HG02973 (cell line): Measurements from ENCODE around the gene SORBS1.

Experiments
- ATAC-seq: cut with Tn5 transposase; IDR thresholded peaks from one replicate; pipeline ENCODE4 v1.9.1; 2021; ENCODE audit warnings: moderate library complexity; ENCODE audit not compliant: unreplicated experiment

The SORBS1 gene

DNA sequence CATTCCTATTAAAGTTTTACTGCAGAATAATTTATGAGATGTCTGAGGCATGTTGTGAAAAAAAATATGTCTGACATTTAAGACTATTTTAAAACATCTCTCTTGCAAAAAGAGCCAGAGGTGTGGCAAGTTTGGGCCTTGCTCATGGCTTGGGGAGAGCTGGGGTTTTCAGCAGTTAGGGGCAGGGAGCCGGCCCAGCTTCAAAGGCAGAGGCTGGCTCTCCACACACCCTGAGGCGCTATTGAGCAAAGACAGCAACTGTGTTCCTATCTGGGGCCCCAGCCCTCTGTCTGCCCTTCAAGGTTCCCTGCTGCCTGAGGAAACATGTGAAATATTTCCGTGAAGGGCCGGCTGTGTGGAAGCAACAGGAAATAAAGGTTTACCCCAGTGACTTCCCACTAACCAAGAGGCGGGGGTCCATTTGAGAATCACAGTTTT lies 94.0 kb downstream of the SORBS1 start:
- no peak for ATAC-seq

DNA sequence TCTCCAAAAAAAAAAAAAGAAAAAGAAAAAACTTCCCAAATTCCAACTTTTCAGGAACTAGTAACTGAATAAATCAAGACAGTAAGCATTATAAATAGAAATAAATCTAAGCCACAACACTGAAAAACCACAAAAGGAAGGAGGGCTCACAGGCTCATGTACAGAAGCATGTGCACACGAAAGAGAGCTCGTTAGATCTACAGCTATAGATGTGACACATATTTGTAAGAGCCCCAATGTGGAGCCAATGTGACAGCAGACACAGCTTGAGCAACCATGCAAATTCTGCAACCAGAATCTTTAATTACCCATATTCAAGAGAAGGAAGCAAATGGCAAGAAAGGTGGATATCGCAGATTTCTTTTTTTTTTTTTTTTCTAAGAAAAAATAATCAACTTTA lies 94.7 kb downstream of the SORBS1 start:
- ATAC-seq, result no peak

DNA sequence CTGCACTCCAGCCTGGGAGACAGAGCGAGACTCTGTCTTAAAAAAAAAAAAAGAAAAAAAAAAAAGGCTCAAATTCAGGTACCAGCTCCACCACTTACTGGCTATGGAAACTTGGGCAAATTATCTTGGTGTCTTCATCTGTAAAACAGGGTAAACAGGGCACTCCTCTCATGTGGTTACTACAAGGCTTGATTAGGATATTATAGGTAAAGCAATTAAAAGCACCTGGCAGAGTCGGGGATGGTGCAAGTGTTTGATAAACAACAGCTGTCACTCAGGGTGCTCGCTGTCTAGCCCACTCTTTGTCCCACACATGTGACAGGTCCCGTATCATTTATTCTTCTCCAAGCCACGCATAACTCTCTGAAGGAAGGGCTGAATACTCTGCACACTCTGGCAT lies 96.9 kb downstream of the SORBS1 start:
- no peak for ATAC-seq

DNA sequence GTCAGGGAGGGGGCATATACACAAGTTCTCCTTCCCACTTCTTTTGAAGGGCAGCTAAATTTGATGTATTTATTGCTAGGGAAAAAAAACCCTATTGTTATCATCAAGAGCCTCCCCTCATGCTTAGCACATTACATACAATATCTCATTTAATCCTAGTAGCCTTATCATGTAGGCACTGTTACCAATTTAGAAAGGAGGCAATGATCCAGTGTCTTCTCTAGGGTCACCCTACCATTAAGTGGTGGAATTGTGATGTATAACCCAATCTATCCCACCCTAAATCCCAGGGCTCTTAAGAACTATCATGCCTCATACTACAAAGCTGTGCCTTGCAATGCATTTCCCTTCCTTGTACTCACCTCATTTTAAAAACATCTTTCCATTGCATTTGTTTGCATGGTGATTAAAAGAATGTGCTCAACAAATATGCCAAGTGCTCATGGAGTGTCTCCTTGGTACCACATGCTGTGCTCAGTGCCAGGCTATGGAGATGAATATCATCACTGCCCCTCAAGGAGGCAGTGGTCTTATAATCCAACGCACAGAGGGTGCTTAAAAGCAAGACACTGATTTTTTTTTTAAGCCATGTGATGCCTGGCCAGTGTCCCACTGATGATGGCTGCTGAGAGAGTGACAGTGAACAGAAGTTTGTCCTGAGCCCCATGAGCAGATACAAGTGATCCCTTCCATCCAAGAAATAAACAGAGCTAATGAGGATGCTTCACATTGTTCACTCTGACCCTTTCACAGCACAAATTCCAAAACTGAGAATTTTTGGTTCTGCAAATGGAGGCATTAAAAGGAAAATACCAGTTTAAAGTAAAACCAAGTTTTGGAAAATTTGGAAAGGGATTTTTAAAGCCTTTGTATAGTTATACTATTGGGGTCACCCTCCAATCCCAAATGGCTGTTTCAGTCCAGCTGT lies 98.2 kb downstream of the SORBS1 start:
- no peak for ATAC-seq

DNA sequence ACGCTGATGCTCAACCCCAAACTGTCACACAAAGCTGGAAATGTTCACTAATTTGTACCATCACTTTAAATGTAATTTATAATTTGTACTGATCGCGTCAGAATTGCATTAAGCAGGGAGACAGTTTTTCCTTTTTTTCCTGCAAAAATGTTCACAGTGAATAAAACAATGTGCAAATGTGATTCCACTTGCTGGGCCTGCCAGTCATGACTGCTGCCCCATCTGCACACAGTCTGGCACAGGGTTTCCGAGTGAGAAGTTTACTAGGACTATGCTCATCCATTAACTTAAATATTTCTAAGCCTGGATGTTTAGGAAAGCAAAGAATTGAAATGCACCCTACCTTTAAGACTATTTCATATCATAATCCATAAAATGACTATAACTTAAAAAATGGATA lies 99.6 kb downstream of the SORBS1 start:
- no peak for ATAC-seq

DNA sequence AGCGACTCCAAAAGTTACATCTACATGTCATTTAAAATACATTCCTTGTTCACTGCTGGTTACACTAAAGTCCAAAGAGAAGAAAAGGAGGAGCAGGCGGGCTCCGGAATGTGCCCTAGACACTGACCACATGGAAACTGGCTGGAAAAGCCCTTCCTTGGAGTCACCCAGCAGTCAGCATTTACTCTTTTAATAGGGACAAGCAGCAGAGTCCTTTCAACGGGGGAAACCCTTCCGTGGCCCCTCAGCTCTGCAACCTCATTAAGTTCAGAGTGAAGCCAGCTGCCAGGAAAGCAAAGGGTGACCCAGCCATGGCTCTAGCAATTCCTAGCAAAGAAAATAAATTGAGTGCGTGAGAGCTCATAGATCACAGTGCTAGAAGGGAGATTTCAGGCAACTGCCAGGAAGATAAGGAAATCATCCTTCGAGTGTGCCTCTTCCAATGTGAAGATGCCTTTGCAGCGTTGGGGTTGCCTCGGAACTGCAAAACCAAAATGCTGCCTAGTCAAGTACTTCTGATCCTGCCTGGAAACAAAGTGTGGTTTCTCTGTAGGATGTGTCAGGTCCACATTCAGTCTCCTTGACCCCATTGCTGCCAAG lies 101.6 kb downstream of the SORBS1 start:
- ATAC-seq, result no peak

DNA sequence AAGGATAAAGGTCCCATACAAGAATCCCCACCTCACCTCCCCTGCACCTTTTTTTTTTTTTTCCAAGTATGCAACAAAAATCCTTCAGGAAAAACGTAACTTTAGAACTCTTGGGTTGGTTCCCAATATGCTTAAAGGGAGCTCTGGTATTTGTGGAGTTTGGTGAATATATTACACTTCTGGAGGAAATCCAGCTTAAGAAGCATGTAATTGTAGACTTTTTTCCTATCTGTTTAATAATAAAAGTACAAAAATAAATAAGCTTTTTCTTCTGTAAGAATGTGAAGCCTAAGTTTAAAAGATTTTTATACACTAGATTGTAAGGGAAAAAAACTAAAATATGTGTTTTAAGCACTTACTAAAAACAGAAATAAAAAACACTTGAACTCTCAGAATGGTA lies 102.3 kb downstream of the SORBS1 start:
- no peak for ATAC-seq

DNA sequence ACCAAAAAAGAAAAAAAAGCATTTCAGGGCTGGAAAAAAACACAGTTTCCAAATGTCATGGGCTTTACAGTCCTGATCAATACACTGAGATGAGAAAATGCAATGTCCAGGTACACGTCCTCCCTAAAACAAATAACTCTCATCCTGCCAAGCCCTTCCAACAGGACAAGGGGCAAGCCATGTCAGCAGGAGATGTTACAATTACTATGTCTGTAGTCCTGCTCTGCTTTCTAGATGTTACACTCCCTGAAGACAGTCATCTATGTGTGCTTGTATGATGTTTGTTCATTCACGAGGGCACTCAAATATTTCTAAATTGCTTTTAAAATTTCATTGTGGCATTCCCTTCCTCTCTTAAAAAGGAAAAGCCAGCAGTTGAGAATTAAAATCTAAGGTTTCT lies 103.2 kb downstream of the SORBS1 start:
- no peak for ATAC-seq

DNA sequence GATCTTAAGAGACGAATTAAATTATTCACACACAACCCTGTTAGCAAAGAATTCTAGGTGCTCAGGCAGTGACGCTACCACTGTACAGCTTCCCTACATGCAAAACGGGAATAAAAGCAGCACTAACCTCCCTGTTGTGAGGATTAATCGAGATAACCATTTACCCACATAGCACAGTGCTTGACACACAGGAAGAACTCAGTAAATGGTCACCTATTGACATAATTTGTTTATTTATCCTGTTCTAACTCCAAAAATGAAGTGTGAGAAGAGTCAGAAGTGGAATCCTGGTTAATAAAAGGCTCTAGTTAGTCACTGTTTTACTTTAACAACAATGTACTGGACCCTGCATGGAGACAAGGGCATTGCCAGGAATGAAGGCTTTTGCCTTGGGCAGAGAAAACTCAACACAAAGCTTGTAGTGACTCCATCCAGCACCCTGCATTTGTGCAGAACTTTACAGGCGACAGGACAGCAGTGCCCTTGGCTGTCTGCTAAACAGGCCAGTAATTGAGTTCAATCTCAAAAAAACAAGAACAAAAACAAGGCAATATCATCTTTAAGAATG lies 103.8 kb downstream of the SORBS1 start:
- no peak for ATAC-seq

DNA sequence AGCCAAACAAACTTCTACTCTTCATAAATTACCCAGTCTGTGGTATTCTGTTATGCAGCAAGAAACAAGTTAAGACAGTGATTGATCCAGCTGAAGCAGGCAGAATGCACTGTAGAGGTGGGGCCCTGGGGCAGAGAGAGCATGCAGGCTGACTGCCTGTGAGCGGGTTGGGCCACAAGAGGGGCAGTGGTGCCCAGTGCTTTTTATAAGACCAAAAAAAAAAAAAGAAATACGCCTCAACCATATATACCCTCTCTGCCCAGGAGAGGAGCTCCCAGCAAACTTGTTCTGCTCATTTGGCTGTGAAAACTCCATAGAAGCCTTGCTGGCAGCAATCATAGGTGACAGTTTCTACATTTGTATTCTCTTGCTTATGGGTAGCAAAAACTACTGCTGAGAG lies 104.7 kb downstream of the SORBS1 start:
- no peak for ATAC-seq

DNA sequence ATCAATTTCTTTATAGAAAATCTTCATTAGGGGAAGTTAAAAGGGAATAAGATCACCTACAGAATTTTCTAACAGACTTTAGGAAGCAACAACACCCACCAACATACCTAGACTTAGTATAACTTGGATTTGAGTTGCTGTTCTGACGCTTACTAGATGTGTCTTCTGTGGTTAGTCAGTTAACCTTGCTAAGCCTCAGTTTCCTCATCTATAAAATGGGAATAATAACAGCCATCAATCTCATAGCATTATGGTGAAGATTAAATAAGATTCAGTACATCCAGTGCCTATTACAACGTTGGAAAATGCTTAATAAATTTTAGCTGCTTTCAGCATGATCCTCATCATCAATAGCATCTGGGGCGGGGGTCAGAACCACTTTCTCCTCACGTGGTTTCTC lies 106.2 kb downstream of the SORBS1 start:
- no peak for ATAC-seq

DNA sequence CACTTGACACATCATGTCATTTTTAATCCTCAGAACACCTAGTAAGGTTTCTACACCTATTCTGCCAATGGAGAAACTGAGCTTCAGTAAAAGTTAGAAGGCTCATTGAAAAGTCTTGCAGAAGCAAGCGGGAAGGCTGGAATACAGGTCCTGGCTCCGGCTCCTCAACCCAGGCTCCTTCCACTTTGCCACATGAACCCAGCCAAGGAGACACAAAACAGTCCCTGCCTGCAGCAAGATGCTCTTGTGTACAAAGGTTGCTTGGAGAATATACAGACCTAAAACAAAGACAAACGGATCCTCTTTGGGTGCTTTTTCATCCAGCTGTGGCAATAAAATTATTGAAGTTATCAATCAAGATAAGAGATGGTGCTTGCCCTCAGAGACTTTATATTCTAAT lies 106.8 kb downstream of the SORBS1 start:
- ATAC-seq, result no peak

DNA sequence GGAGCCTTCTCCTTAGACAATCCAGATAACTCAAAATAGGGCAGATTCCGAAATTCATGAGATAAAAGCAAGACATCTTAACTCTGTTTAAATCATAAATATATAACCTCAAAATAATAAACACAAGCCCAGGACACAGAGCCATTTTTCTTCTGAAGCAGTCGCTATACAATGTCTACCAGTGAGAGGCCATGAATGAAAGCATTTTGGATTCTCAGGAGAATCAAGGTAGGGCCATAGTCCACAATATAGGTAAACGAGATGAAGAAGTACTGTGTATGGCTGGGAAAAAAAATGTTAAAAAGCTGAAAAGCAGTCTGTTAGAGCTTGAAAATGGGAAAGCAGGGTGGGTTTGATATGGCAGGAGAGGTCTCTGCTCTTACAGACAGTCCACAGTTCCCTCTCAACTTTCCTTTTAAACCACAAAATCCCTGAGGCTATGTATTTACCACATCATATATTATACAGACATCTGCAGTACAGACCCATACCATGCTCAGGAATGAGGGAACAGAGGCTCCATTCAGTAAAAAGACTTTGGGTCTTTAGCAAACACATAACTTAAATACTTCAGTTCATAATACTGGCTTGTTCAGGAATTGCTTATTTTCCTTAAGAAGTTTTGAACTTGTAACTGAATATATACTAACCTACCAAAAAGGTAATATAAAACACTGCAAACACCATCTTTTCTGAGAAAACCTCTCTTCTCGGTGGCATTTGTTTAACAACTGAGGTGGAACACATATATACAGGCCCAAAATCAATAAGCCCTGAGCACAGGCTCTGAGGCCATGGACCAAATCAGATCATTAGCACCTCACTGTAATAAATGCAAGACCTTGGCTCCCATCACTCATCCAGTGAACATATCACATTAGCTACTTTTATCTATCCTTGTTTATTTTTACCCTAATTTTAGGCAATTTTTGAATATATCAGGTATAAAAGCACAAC lies 109.3 kb downstream of the SORBS1 start:
- ATAC-seq, result no peak

DNA sequence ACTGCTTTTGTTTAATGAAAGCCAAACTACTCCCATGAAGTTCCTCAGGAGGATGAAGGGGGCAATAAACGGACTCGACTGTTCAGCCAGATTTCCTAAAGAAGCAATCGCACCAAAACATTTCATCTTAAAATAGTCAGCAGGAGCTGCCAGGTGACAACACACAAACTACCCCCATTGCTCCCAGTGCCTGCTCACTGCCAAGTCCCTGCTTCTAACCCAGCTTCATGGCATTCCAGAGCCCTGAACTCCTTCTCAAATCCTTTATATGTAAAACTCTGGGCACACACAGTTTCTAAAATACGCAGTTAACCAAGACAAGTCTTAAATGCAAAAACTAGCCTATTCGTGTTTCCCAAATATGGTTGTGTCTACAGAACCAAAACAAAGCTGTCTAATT lies 110.0 kb downstream of the SORBS1 start:
- no peak for ATAC-seq

DNA sequence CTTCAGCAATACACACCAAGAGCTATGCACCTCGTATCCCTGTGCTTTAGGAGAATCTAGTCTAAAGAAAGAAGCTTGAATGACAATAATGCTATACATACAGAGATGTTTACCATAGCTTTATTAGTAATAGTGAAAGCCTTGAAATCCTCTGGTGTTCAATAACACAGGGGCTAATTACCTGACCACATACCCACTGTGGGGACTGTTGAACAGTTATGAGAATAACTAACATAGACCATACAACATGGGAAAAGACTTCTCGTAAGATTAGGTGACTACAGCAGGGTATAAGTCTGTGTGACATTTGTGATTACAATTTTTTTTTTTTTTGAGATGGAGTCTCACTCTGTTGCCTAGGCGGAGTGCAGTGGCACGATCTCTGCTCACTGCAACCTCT lies 111.0 kb downstream of the SORBS1 start:
- no peak for ATAC-seq

DNA sequence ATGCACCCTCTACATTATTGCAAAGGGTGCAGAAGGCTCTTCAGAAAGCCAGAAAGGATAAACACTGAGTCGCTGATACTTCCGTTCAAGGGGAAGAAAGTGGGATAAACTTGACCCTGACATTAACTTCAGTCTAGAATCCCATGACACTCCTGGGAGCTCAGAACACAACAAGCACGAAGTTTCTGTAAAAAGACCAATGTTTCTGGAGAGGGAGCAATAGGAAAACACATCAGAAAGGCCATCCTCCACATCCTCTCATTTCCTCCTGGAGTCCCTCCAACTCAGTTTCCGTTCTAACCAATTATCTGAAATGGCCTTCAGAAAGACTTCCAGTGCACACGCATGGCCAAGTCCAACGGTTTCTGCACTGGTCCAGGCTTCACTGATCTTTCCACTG lies 113.5 kb downstream of the SORBS1 start:
- no peak for ATAC-seq

DNA sequence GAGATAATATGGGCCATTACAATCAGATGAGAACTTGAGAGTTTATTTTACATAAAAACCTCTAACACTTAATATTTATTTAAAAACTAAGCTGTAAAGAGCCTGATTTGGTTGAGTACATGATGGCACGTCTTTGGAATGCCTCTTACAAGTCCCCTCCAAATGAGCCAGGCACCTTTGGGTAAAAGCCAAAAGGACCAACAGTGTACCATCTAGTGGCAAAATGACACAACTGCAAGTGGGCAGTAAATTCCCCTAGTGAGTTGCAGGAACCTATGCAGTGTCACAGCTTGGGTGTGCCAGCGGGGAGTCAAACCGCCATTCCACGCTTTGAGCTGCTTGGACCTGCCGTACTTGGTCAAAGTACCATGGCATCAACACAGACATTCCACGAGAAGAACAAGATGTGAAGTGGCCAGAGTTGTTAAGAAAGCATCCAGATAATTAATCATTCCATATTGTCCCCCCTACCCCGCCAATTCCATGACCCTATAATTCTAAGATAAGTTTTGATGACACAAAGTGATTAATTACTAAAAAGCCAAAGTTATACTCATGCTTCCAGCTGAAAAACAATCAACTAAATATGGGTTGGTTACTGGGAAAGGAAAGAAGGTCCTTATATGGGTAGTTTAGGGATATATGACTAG lies 115.2 kb downstream of the SORBS1 start:
- ATAC-seq, result peak; percentile 63

DNA sequence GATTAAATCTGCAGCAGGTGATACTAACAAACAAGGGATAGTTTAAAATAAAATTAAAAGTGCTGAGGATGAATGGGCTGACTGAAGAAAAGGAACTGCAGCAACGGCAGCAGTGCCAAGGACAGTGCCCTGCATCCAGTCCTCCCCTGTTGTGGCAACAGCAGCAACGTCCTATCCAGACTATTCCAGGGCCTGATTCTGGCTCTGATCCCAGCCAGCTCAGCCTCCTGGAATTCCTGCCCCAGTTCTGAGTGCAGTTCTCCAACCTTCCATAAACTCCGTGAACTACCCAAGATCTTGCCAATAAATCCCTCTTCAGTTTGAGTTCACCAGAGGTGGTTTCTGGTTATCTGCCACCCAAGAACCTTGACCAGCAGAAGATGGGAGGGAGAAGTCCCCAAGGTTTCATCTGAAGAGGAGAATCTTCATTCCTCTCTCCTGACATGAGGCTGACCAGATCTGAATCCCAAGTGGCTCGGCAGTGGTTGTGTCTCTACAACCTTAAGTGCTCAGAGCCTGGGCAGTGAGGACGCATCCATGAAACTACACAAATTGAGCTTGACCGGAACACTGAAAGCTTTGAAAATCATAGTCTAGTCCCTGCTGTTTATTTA lies 115.8 kb downstream of the SORBS1 start:
- ATAC-seq, result no peak

DNA sequence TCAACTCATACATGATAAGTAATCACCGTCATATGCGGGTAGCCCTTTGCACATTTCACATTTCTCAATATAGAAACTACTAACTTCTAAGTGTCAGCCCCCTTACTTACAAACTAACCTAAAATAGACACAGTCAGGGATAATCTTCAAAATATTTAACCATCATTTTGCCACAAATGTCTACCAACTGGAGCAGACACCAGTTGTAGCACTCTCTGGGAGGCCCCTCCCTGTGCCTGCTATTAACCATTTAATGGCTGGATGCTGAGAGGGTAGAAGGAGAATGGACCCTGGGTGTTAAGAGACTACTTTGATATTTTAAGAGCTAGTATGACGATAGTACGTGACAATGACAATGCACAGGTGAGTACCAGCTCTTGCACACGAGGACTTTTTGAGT lies 116.4 kb downstream of the SORBS1 start:
- no peak for ATAC-seq

DNA sequence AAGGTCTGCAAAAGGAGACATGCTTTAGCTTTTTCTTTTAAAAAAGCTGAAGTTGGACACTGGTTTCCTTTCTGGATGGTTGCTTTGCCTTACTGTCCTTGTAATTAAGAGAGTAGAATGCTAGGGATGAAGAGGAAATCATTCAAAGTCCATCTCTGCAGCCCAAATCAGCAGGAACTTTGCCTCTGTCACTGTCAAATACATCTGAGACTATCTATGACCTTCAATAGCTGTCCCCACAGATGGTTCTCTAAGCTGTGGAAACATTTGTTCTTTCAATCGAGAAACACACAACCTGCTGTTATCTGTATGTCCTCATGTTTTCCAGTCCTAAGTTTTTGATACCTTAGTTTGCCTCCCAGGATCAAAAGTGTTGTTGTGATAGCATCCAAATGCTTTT lies 117.5 kb downstream of the SORBS1 start:
- no peak for ATAC-seq
